Stomach (tissue), 4 donors: Measurements from ENCODE around the gene ITGAD.

Experiments
- EP300 ChIP-seq: sonication (generic); formaldehyde crosslinking; IDR thresholded peaks from one replicate; pipeline ENCODE4 v1.6.1; 2017; ENCODE audit warnings: antibody characterized with exemption
- POLR2A ChIP-seq, 4 donors: fragments of 450-650 bp; IDR thresholded peaks; one replicate each; pipeline ENCODE4 v1.6.1; 2016; ENCODE audit warnings: antibody characterized with exemption in 4 of 4, control low read depth in 2 of 4, mild to moderate bottlenecking in 1 of 4, moderate library complexity in 1 of 4
- TF ChIP-seq, protein P1 (sequence below), 7 experiments: fragments of 450-650 bp in 4 of 7; fragments of 200-600 bp in 3 of 7; sonication (generic) in 3 of 7; IDR thresholded peaks; one replicate each; pipeline ENCODE4 v1.5.1; 2016 to 2019; ENCODE audit warnings: antibody characterized with exemption in 7 of 7, control low read depth in 2 of 7, mild to moderate bottlenecking in 1 of 7

DNA sequence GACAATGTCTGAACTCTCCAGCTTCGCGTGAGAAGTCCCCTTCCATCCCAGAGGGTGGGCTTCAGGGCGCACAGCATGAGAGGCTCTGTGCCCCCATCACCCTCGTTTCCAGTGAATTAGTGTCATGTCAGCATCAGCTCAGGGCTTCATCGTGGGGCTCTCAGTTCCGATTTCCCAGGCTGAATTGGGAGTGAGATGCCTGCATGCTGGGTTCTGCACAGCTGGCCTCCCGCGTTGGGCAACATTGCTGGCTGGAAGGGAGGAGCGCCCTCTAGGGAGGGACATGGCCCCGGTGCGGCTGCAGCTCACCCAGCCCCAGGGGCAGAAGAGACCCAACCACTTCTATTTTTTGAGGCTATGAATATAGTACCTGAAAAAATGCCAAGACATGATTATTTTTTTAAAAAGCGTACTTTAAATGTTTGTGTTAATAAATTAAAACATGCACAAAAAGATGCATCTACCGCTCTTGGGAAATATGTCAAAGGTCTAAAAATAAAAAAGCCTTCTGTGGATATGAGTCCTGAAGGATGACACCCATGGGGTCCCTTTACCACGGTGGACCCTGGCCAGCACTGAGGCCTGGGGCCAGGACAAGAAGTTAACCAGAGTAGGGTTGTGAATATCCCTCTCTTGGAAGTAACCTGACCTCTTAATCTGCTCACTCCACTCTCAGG lies 10.5 kb upstream of the ITGAD start:
- TF ChIP-seq, protein P1, sequence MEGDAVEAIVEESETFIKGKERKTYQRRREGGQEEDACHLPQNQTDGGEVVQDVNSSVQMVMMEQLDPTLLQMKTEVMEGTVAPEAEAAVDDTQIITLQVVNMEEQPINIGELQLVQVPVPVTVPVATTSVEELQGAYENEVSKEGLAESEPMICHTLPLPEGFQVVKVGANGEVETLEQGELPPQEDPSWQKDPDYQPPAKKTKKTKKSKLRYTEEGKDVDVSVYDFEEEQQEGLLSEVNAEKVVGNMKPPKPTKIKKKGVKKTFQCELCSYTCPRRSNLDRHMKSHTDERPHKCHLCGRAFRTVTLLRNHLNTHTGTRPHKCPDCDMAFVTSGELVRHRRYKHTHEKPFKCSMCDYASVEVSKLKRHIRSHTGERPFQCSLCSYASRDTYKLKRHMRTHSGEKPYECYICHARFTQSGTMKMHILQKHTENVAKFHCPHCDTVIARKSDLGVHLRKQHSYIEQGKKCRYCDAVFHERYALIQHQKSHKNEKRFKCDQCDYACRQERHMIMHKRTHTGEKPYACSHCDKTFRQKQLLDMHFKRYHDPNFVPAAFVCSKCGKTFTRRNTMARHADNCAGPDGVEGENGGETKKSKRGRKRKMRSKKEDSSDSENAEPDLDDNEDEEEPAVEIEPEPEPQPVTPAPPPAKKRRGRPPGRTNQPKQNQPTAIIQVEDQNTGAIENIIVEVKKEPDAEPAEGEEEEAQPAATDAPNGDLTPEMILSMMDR (IDR thresholded peaks at IDR 0.05), result peak in 4 of 7 experiments; percentile 20 to 57 (median 40)
- no peak for TF ChIP-seq POLR2A (IDR thresholded peaks at IDR 0.05)
- no peak for TF ChIP-seq EP300
